NCI-H1436 treated with DMSO at 0.1 percent for 48 hours (cell line): ENCODE measurements around the gene CELF1.
"Not testable (repeated sequence)": the region's sequence is repeated elsewhere in the genome, so short reads cannot be mapped to it uniquely, and the experiment has no call there.

Experiments
- DNase-seq: peaks from one replicate; lab custom pipeline; 2025; lab: John Stamatoyannopoulos, UW

CELF1 gene

GRCh38 chr11:47573321-47573720 lies 20.4 kb upstream of the CELF1 start:
- DNase-seq, result no peak

DNA sequence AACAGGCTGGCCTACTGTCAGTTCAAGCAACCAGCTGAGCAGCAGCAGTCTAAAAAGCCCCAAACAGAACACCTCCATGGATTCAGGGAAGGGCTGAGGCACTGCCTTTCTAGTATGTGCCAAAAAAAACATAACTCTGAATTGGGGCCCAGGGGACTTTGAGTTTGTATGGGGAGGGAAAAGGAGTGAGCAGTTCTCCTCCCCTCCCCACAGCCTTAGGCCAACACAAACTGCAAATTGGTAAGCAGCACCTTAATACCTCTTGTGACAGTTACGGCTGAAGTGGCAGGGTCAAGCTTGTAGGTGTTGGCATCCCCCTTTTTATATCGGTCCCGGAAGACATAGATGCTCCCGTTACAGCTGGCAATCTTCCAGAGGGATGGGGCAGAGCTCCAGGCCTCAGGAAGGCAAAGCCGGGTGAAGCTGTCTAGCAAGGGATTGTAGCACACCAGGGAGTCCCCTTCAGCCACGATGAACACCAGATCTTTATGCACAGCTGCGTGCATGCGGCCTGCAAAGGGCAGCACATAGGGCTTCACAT lies 19.9 kb upstream of the CELF1 start:
- DNase-seq, result no peak

DNA sequence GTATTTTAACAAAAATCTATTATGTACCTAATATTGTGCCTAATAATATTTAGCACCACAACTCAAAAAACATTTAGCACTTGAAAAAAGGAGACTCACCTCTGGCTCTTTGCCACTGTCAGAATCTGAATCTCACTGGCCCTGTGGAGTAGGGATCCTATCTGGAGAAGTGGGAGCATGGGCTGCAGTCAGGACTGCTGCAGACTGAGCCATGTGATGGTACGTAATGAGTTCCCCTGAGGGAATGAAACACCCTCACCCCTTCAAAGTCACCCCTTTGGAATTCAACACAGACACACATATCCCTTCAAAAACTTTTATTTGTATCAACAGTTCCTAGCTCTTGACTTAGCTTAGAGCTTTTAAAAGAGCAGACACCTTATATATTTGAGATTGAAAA lies 19.0 kb upstream of the CELF1 start:
- DNase-seq, result no peak

GRCh38 chr11:47571357-47571729 lies 18.4 kb upstream of the CELF1 start:
- DNase-seq, result no peak

DNA sequence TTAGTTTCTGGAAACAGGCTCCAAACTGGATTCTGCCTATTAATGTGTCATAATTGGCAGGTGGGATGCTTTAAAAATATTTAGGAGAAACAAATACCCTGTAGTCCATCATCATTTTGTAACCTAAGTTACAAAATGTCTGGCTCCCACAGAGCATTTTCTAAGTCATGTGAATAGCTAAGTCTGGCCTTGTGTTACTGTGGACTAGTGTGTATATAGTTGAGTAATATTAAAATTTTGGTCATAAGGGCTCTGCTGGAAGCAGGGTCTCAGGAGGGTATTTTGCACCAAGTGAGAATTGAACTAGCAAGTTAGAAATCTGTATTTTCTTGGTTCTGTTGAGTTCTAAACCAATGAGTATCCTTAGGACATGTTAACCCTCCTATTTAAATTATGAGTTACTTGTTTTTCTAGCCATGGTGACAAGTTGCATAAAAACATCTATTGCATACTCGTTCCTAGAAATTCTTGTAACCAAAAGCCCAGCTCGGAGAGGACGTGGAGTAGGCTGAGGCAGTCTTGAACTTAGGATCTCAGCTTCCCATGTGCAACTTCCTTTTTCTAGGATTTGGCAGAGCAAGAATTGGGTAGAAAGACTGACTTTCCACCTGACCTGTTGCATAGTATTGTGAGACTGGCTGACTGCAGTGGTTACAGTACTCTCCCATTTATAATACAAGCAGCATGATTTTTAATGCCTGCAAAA lies 17.9 kb upstream of the CELF1 start:
- DNase-seq, result no peak

DNA sequence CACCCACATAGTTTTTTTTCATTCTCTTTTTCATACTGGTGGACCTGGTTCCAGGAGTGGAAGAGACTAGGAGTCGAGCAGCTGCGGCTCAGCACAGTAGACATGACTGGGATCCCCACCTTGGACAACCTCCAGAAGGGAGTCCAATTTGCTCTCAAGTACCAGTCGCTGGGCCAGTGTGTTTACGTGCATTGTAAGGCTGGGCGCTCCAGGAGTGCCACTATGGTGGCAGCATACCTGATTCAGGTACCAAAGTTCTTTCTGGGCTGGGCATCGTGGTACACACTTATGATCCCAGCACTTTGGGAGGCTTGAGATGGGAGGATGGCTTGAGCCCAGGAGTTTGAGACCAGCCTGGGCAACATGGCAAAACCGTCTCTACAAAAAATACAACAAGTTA lies 16.7 kb upstream of the CELF1 start:
- no peak for DNase-seq

DNA sequence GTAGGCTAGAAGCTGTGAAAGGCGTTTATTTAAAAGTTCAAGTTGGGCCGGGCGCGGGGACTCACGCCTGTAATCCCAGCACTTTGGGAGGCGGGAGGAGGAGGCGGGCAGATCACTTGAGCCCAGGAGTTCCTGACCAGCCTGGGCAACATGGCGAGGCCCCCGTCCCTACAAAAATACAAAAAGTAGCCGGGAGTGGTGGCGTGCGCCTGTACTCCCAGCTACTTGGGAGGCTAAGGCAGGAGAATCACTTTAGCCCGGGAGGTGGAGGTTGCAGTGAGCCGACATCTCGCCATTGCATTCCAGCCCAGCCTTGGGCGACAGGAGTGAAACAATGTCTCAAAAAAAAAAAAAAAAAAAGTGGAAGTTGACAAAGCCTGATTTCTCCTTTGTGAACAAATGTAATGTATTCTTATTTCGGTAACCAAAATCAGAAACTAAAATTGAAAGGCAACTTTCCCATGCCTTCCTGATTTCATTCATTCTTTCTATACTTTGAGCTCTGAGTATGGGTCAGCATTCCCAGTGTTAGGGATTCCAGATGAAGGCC lies 13.3 kb upstream of the CELF1 start:
- DNase-seq, result no peak

GRCh38 chr11:47565340-47566148 lies 12.6 kb upstream of the CELF1 start, which contains the start of gene PTPMT1:
PTPMT1 (plus strand) TSS chr11:47565599; CDS start chr11:47565623, 24 bp downstream.
- no peak for DNase-seq

GRCh38 chr11:47564933-47565339 lies 12.0 kb upstream of the CELF1 start:
- DNase-seq, result no peak

DNA sequence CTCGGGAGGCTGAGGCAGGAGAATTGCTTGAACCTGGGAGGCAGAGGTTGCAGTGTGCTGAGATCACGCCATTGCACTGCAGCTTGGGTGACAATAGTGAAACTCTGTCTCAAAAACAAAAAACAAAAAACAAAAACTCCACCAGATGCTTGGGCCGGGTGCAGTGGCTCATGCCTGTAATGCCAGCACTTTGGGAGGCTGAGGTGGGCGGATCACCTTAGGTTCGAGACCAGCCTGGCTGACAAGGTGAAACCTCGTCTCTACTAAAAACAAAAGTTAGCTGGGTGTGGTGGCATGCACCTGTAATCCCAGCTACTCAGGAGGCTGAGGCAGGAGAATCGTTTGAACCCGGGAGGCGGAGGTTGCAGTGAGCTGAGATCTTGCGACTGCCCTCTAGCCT lies 11.4 kb upstream of the CELF1 start:
- not testable (repeated sequence) for DNase-seq

DNA sequence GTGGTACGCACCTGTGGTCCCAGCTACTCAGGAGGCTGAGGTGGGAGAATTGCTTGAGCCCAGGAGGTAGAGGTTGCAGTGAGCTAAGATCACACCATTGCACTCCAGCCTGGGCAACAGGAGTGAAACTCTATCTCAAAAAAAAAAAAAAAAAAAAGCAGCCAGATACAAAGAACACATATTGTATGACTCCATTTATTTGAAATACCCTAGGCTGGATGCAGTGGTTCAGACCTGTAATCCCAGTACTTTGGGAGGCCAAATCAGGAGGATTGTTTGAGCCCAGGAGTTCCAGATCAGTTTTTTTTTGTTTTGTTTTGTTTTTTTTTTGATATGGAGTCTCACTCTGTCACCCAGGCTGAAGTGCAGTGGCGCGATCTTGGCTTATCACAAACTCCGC lies 9.5 kb upstream of the CELF1 start:
- DNase-seq, result not testable (repeated sequence)

DNA sequence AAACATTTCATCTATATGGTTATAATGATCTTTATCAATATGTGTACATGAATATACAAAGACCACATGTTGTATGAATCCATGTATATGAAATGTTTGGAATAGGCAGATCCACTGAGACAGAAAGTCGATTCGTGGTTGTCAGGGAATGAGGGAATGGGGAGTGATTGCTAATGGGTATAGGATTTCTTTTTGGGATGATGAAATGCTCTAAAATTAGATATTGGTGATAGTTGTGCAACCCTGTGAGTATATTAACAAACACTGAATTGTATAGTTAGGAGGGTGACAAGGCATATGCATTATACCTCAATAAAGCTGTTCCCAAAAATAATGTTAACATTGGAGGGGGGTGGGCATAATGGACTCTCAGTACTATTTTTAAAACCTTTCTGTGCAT lies 7.5 kb upstream of the CELF1 start:
- no peak for DNase-seq

GRCh38 chr11:47558695-47559094 lies 5.8 kb upstream of the CELF1 start:
- no peak for DNase-seq

DNA sequence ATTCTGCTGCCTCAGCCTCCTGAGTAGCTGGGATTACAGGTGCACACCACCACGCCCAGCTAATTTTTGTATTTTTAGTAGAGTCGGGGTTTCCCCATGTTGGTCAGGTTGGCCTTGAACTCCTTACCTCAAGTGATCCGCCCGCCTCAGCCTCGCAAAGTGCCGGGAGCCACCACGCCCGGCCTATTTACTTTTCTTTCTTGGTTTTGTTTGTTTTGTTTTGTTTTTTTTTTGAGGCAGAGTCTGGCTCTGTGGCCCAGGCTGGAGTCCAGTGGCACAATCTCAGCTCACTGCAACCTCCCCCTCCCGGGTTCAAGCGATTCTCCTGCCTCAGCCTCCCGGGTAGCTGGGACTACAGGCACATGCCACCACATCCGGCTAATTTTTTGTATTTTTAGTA lies 4.1 kb upstream of the CELF1 start:
- DNase-seq, result not testable (repeated sequence)

GRCh38 chr11:47553406-47553743 lies 443 bp upstream of the CELF1 start:
- no peak for DNase-seq

DNA sequence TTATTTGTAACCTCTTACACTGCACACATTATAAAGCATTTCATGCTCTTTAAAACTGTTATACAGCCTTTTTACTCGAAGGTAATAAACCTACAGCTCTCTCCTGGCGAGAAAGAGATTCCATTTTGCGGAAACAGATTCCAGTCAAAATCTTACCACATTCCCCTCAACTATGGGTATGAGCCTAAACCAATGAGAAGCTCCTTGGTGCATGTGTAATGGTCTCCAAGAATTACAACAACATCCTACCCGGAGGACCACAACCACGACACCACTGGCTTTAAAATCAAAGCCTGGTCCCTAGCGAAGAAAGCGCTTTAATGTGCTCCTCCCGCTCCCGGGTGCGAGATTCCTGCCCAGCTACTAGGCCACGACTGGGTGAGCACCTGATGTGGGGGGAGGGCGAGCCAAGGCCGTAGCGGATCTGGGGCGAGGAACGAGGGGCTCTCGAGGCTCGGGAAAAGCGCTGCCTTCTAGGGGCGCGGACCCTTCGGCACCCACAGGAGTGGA lies 821 bp downstream of the CELF1 start:
- DNase-seq, result no peak

DNA sequence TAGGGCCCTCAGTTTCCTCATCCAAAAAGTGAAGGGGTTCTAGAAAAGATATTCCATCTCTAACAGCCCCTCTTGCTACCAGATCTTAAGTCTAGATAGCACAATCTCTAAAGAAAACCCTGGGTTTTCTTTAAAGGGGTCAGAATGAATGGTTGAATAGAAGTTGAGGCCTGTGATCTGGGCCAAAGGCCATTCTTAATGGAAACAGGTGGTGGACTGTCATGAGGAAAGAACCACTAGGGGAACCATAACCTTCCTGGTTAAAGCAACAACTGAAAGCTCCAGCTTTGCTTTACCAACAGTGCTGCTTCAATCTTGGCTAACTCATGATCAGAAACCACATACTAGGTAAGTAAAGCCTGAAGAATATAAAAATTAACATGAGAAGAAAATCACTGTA lies 1.8 kb downstream of the CELF1 start:
- DNase-seq, result no peak

DNA sequence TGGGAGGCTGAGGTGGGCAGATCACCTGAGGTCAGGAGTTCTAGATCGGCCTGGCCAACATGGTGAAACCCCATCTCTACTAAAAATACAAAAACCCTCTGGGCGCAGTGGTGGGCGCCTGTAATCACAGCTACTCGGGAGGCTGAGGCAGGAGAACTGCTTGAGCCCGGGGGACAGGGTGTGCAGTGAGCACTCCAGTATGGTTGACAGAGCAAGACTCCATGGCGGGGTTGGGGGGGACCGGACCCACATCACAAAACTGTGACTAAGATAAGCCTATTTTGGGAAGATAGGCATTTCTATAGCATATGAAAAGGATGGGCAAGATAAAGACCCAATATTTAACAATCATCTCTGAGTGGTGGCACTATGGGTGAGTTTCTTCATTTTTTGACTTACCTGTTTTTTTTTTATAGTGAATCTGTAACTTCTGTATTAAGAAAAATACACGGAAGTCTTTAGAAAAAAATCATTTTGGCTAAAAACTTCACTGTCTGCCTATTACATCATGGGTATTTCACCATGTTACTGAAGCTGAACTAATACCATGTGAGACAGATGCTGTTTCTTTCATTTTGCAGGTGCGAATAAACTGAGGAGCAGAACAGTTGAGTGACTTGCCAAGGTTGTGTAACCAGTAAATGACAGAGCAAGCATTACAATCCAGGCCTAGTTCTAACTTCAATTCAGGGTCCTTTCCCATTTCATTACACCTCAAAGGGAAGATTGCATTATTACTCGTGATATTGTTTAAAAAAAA lies 2.5 kb downstream of the CELF1 start:
- DNase-seq, result no peak

DNA sequence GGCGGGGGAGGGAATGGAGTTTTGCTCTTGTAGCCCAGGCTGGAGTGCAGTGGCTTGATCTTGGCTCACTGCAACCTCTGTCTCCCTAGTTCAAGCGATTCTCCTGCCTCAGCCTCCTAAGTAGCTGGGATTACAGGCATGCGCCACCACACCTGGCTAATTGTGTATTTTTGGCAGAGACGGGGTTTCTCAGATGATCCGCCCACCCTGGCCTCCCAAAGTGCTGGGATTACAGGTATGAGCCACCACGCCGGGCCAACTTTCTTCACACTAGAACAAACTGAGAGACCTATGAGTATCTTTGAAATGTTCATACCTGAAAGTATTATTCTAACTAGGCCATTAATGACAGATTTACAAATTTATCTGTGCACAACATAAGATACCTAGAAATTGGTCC lies 6.7 kb downstream of the CELF1 start:
- DNase-seq, result not testable (repeated sequence)

DNA sequence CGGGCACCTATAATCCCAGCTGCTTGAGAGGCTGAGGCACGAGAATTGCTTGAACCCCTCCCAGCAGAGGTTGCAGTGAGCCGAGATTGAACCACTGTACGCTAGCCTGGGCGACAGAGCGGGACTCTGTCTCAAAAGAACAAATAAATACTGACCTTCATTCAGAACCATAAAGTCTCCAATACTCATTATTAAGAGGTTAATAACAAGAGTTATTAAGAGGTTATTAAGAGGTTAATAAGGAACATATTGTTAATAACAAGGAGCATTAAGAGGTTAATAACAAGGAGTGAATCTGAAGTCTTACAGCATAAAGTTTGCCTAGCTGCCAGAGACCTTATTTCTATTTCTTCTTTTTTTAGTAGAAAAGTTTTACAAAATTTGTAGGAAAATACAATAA lies 7.6 kb downstream of the CELF1 start:
- no peak for DNase-seq

- DNase-seq, result no peak
Measured at GRCh38 chr11:47541070-47541469, 11.9 kb downstream of the CELF1 start.

DNA sequence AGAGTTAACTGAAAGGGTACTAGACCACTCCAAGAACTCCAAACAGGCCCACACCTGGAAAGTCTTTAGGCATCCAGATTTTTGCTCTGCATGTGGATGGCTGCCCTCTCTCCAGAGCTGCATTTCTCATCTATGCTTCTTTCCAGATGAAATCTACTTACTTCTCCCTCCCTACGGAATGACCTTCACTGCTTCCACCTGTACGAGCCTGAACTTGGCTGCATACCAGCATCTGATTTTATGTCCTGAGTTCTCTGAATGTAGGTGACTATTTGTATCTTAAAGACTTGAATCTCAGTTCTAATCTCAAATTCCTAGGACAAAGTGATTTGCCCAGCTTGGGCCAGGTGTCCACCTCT lies 13.3 kb downstream of the CELF1 start:
- DNase-seq, result no peak
